H9 (cell line): ENCODE measurements around the gene EXOC6. TPM values are rescaled to one million over a fixed set of nuclear protein-coding genes. Genes with fewer than 3 reads are reported as not detected.

Experiments used
- DNase-seq: peaks from one replicate; pipeline ENCODE4 v3.0.0-alpha.2; 2017
- H2AFZ ChIP-seq: one replicate; pipeline ENCODE4 v1.6.1; 2013; ENCODE audit warnings: mild to moderate bottlenecking, low read length, control low read depth, moderate library complexity
- H2AK5ac ChIP-seq: 2 replicates; pipeline ENCODE4 v1.6.1; 2013; ENCODE audit warnings: low read length, control low read depth, mixed read lengths; ENCODE audit not compliant: insufficient read length
- H2BK120ac ChIP-seq: one replicate; pipeline ENCODE4 v1.6.1; 2013; ENCODE audit warnings: low read depth, mild to moderate bottlenecking, low read length, control low read depth, inconsistent platforms; ENCODE audit not compliant: poor library complexity, severe bottlenecking
- H2BK12ac ChIP-seq: 2 replicates; pipeline ENCODE4 v1.6.1; 2013; ENCODE audit warnings: low read length, control low read depth, mixed read lengths, low read depth; ENCODE audit not compliant: insufficient read length
- H2BK15ac ChIP-seq: 2 replicates; pipeline ENCODE4 v1.6.1; 2013; ENCODE audit warnings: low read depth, low read length, control low read depth
- H2BK20ac ChIP-seq: one replicate; pipeline ENCODE4 v1.6.1; 2013; ENCODE audit warnings: low read depth, mild to moderate bottlenecking, low read length, control low read depth, inconsistent platforms; ENCODE audit not compliant: poor library complexity, severe bottlenecking
- H2BK5ac ChIP-seq: 2 replicates; pipeline ENCODE4 v1.6.1; 2013; ENCODE audit warnings: low read length, control low read depth, mixed read lengths; ENCODE audit not compliant: insufficient read length
- H3K14ac ChIP-seq: 2 replicates; pipeline ENCODE4 v1.6.1; 2013; ENCODE audit warnings: low read length, control low read depth; ENCODE audit not compliant: insufficient read depth
- H3K18ac ChIP-seq: 2 replicates; pipeline ENCODE4 v1.6.1; 2013; ENCODE audit warnings: low read depth, mild to moderate bottlenecking, mixed read lengths, low read length, control low read depth; ENCODE audit not compliant: insufficient read length
- H3K23ac ChIP-seq: 2 replicates; pipeline ENCODE4 v1.6.1; 2013; ENCODE audit warnings: low read length, control low read depth, mixed read lengths, low read depth; ENCODE audit not compliant: insufficient read length
- H3K23me2 ChIP-seq: 2 replicates; pipeline ENCODE4 v1.6.1; 2013; ENCODE audit warnings: low read depth, mild to moderate bottlenecking, mixed read lengths, low read length, control low read depth; ENCODE audit not compliant: insufficient read length, poor library complexity, severe bottlenecking
- H3K27ac ChIP-seq: 2 replicates; pipeline ENCODE4 v1.5.1; 2013; ENCODE audit warnings: low read length, control low read depth, mixed read lengths, low read depth; ENCODE audit not compliant: insufficient read length
- H3K27me3 ChIP-seq: 2 replicates; pipeline ENCODE4 v1.6.1; 2013; ENCODE audit warnings: low read length, control low read depth, inconsistent platforms; ENCODE audit not compliant: insufficient read depth
- H3K4ac ChIP-seq: 2 replicates; pipeline ENCODE4 v1.6.1; 2013; ENCODE audit warnings: low read depth, mild to moderate bottlenecking, control low read depth, inconsistent platforms, low read length, moderate library complexity
- H3K4me1 ChIP-seq: 2 replicates; pipeline ENCODE4 v1.6.1; 2013; ENCODE audit warnings: low read length, control low read depth, inconsistent platforms; ENCODE audit not compliant: insufficient read depth
- H3K4me2 ChIP-seq: 2 replicates; pipeline ENCODE4 v1.6.1; 2013; ENCODE audit warnings: low read length, control low read depth, mixed read lengths; ENCODE audit not compliant: insufficient read length, insufficient read depth
- H3K56ac ChIP-seq: 2 replicates; pipeline ENCODE4 v1.6.1; 2013; ENCODE audit warnings: low read depth, mild to moderate bottlenecking, mixed read lengths, low read length, control low read depth; ENCODE audit not compliant: insufficient read length
- H3K79me1 ChIP-seq: 2 replicates; pipeline ENCODE4 v1.6.1; 2013; ENCODE audit warnings: low read depth, mild to moderate bottlenecking, moderate library complexity, low read length, control low read depth, inconsistent platforms; ENCODE audit not compliant: insufficient read depth, poor library complexity, severe bottlenecking
- H3K79me2 ChIP-seq: 2 replicates; pipeline ENCODE4 v1.6.1; 2013; ENCODE audit warnings: low read length, control low read depth, inconsistent platforms; ENCODE audit not compliant: insufficient read depth
- H3K9ac ChIP-seq: 2 replicates; pipeline ENCODE4 v1.6.1; 2013; ENCODE audit warnings: low read length, control low read depth, mixed read lengths; ENCODE audit not compliant: insufficient read length; ENCODE audit errors: extremely low read depth
- H3K9me3 ChIP-seq: one replicate; pipeline ENCODE4 v1.6.1; 2013; ENCODE audit warnings: low read depth, low read length, inconsistent platforms; ENCODE audit not compliant: control insufficient read depth
- H3T11ph ChIP-seq: one replicate; pipeline ENCODE4 v1.6.1; 2013; ENCODE audit warnings: mild to moderate bottlenecking, low read length, control low read depth, inconsistent platforms
- H4K20me1 ChIP-seq: one replicate; pipeline ENCODE4 v1.6.1; 2013; ENCODE audit not compliant: control insufficient read depth, insufficient read length, insufficient read depth
- H4K5ac ChIP-seq: 2 replicates; pipeline ENCODE4 v1.6.1; 2013; ENCODE audit warnings: low read depth, mild to moderate bottlenecking, mixed read lengths, low read length, control low read depth; ENCODE audit not compliant: insufficient read length
- H4K8ac ChIP-seq: replicated peaks from 2 replicates; pipeline ENCODE4 v1.6.1; 2013; ENCODE audit warnings: low read length, control low read depth, mixed read lengths, low read depth; ENCODE audit not compliant: insufficient read length
- H4K91ac ChIP-seq: 2 replicates; pipeline ENCODE4 v1.6.1; 2013; ENCODE audit warnings: low read depth, mild to moderate bottlenecking, moderate library complexity, mixed read lengths, low read length, control low read depth; ENCODE audit not compliant: insufficient read length
- H3K27ac Mint-ChIP-seq, 3 experiments: 2 replicates in 2 of 3; 3 replicates in 1 of 3; pipeline ENCODE4 v1.8.0; 2020 to 2021; ENCODE audit warnings: mixed read lengths in 3 of 3, mild to moderate bottlenecking in 1 of 3, moderate library complexity in 1 of 3
- H3K27me3 Mint-ChIP-seq: 2 replicates; pipeline ENCODE4 v1.8.0; 2021; ENCODE audit warnings: low read depth, mild to moderate bottlenecking, moderate library complexity, mixed read lengths
- H3K36me3 Mint-ChIP-seq, 3 experiments: 2 replicates in 2 of 3; 3 replicates in 1 of 3; pipeline ENCODE4 v1.8.0; 2020 to 2021; ENCODE audit warnings: low read depth in 3 of 3, mixed read lengths in 3 of 3; ENCODE audit not compliant: insufficient read depth in 1 of 3
- H3K4me1 Mint-ChIP-seq, 2 experiments: 2 replicates each; pipeline ENCODE4 v1.8.0; 2020; ENCODE audit warnings: mixed read lengths in 2 of 2
- H3K4me3 Mint-ChIP-seq, 2 experiments: 2 replicates in 1 of 2; 3 replicates in 1 of 2; pipeline ENCODE4 v1.8.0; 2020 to 2021; ENCODE audit warnings: mild to moderate bottlenecking in 2 of 2, mixed read lengths in 2 of 2, moderate library complexity in 1 of 2
- H3K9me3 Mint-ChIP-seq, 2 experiments: 2 replicates in 1 of 2; 3 replicates in 1 of 2; pipeline ENCODE4 v1.8.0; 2020; ENCODE audit warnings: mild to moderate bottlenecking in 2 of 2, mixed read lengths in 2 of 2, moderate library complexity in 1 of 2
- WGBS: extraction: QIAGEN DNeasy Blood & Tissue Kit; methylation state at CpG from one replicate; pipeline ENCODE4 v1.1.7; 2013; ENCODE audit warnings: missing lambda C conversion rate, low lambda C conversion rate, mixed read lengths; ENCODE audit not compliant: insufficient read length; ENCODE audit errors: extremely low coverage; 5-methylcytosine and 5-hydroxymethylcytosine counted together
- total RNA-seq: library from RNA; stranded (reverse); gene quantifications from 2 replicates; pipeline ENCODE4 v1.2.1, GENCODE V29; 2021
- TF ChIP-seq, protein P1 (sequence below): fragments of 200-600 bp; sonication (generic); conservative IDR thresholded peaks from 3 replicates; pipeline ENCODE4 v1.8.0; 2021; ENCODE audit warnings: antibody characterized with exemption, mild to moderate bottlenecking

The EXOC6 gene
- total RNA-seq, 1 experiment from 2014 or later, result 9.0 TPM

DNA sequence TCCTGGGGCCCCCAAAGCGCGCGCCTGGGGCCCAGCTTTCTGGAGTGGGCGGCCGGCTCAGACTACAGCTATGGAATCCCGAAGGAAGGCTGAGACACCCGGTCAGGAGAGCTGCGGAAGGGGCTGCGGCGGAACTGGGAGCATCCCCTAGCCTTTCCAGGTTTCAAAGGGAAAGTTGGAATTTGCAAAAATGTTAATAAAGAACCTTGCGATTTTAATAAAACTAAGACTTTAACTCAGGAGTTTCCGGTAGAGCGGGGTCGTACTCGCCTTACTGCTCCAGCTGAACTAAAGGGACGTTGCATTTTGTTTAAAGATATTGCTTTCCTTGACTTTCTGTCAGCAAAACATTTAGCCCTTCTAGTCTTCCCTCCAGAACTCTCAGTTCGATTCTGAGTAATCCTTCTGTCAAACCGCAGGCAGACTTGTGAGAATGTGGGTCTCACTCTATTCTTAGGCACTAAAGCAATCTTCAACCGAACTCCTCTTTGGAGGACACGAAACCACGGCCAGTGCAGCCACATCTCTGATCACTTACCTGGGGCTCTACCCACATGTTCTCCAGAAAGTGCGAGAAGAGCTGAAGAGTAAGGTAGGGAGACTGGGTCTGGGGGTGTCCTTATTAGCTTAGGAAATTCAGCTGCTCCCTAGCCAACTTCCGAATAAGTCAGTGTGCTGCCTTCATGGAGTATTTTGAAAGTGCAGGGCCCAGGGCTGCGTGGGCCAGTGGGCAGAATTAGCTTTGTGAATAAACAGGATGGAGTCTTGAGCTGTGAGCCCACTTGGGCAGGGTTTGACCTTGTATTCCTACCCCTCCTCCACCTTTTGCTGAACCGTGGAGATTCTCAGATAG lies 227.3 kb downstream of the EXOC6 start:
- Histone ChIP-seq H3K27me3 (peaks cover 58% of the 10 kb centered on the region), H4K20me1 (no peaks in the 10 kb centered on the region), H2BK15ac (no peak overlapping the region), H3K9me3 (no peaks in the 10 kb centered on the region), H3K23ac (no peak overlapping the region), H4K91ac (no peak overlapping the region), H3K18ac (no peak overlapping the region), H3K27ac (no peak overlapping the region), H3K4ac (no peak overlapping the region), H4K8ac (no peak overlapping the region), H3K79me1 (no peaks in the 10 kb centered on the region), H3T11ph (no peak overlapping the region), H3K23me2 (peaks cover 25% of the 10 kb centered on the region), H3K9ac (no peak overlapping the region), H3K4me2 (peak overlapping the region; percentile 82), H2BK20ac (no peak overlapping the region), H2AFZ (no peak overlapping the region), H3K4me1 (no peaks in the 10 kb centered on the region), H3K56ac (no peak overlapping the region), H3K79me2 (no peaks in the 10 kb centered on the region), H2AK5ac (no peak overlapping the region), H3K14ac (no peak overlapping the region), H2BK12ac (no peak overlapping the region), H2BK120ac (no peak overlapping the region), H4K5ac (no peak overlapping the region), H2BK5ac (no peak overlapping the region)
- WGBS, result no CpG with 5 or more reads among the region's 25 CpGs
- H3K4me3 Mint-ChIP-seq, result peak overlapping the region; percentile 90 to 95
- H3K36me3 Mint-ChIP-seq, result peaks cover 0 to 38% (median 35%) of the 10 kb centered on the region in 3 experiments; a peak in 5 of 7 replicates
- no peak for DNase-seq
- H3K9me3 Mint-ChIP-seq, result peaks cover 0 to 3% of the 10 kb centered on the region in 2 experiments; a peak in 3 of 5 replicates
- TF ChIP-seq, protein P1, sequence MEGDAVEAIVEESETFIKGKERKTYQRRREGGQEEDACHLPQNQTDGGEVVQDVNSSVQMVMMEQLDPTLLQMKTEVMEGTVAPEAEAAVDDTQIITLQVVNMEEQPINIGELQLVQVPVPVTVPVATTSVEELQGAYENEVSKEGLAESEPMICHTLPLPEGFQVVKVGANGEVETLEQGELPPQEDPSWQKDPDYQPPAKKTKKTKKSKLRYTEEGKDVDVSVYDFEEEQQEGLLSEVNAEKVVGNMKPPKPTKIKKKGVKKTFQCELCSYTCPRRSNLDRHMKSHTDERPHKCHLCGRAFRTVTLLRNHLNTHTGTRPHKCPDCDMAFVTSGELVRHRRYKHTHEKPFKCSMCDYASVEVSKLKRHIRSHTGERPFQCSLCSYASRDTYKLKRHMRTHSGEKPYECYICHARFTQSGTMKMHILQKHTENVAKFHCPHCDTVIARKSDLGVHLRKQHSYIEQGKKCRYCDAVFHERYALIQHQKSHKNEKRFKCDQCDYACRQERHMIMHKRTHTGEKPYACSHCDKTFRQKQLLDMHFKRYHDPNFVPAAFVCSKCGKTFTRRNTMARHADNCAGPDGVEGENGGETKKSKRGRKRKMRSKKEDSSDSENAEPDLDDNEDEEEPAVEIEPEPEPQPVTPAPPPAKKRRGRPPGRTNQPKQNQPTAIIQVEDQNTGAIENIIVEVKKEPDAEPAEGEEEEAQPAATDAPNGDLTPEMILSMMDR, result no peak
- peak overlapping the region in 1 of 3 experiments; percentile 67; a peak in 2 of 7 replicates for H3K27ac Mint-ChIP-seq
- H3K4me1 Mint-ChIP-seq, result peaks cover 43 to 46% of the 10 kb centered on the region in 2 experiments
- H3K27me3 Mint-ChIP-seq, result peaks cover 69% of the 10 kb centered on the region
